NCI-H1436 treated with DMSO at 0.1 percent for 48 hours (cell line): ENCODE measurements around the gene ANTXR1.

Source experiments
- DNase-seq: peaks from one replicate; lab custom pipeline; 2025; lab: John Stamatoyannopoulos, UW

Gene ANTXR1

GRCh38 chr2:69013142-69013839, at the start of gene ANTXR1:
Gene ANTXR1, plus strand, starts transcription at chr2:69013179. Its CDS starts 321 bp downstream, at chr2:69013500.
- peak; percentile 3 for DNase-seq

GRCh38 chr2:68964282-68964681, 48.7 kb upstream of the ANTXR1 start:
- DNase-seq, result no peak

GRCh38 chr2:68968221-68968620, 44.8 kb upstream of the ANTXR1 start:
- DNase-seq, result no peak

GRCh38 chr2:68969736-68970490, 43.1 kb upstream of the ANTXR1 start:
- no peak for DNase-seq

- DNase-seq, result no peak
Observed at GRCh38 chr2:68970566-68971265, 42.3 kb upstream of the ANTXR1 start.

GRCh38 chr2:68971591-68972231, 41.3 kb upstream of the ANTXR1 start:
- no peak for DNase-seq

- no peak for DNase-seq
Observed at GRCh38 chr2:68974251-68974650, 38.7 kb upstream of the ANTXR1 start, which contains the start of gene GKN1. Gene GKN1, plus strand, starts transcription at chr2:68974636. Its CDS starts 42 bp downstream, at chr2:68974678.

GRCh38 chr2:68974946-68975665, 37.9 kb upstream of the ANTXR1 start:
- DNase-seq, result no peak

- DNase-seq, result no peak
Observed at GRCh38 chr2:68975844-68976243, 37.1 kb upstream of the ANTXR1 start.

GRCh38 chr2:68977453-68977852, 35.5 kb upstream of the ANTXR1 start:
- DNase-seq, result no peak

GRCh38 chr2:68978098-68978497, 34.9 kb upstream of the ANTXR1 start:
- no peak for DNase-seq

GRCh38 chr2:68980956-68981355, 32.0 kb upstream of the ANTXR1 start:
- no peak for DNase-seq

- DNase-seq, result no peak
Observed at GRCh38 chr2:68987021-68987503, 25.9 kb upstream of the ANTXR1 start.

GRCh38 chr2:68989035-68989434, 23.9 kb upstream of the ANTXR1 start:
- DNase-seq, result no peak

GRCh38 chr2:68992341-68992740, 20.6 kb upstream of the ANTXR1 start:
- DNase-seq, result no peak

GRCh38 chr2:68992933-68993332, 20.0 kb upstream of the ANTXR1 start:
- DNase-seq, result no peak

- DNase-seq, result no peak
Observed at GRCh38 chr2:68993660-68994059, 19.3 kb upstream of the ANTXR1 start.

- no peak for DNase-seq
Observed at GRCh38 chr2:68994864-68995263, 18.1 kb upstream of the ANTXR1 start.

- DNase-seq, result no peak
Observed at GRCh38 chr2:68995916-68996315, 17.1 kb upstream of the ANTXR1 start.

GRCh38 chr2:68997401-68997800, 15.6 kb upstream of the ANTXR1 start:
- DNase-seq, result no peak

GRCh38 chr2:69001879-69002278, 11.1 kb upstream of the ANTXR1 start:
- no peak for DNase-seq
